ENCODE measurements around the gene CFAP53.
"Not testable (repeated sequence)": the region's sequence is repeated elsewhere in the genome, so short reads cannot be mapped to it uniquely, and the experiment has no call there.

CFAP53 gene

GRCh38 chr18:50266248-50266704 lies at the start of gene CFAP53:
Gene CFAP53, minus strand, starts transcription at chr18:50266495. Its CDS starts 91 bp downstream, at chr18:50266404.
- DNase-seq = peak; percentile 48 to 51

GRCh38 chr18:50315100-50315871 lies 49.0 kb upstream of the CFAP53 start:
- DNase-seq = no peak

GRCh38 chr18:50313873-50314460 lies 47.7 kb upstream of the CFAP53 start:
- DNase-seq = no peak

GRCh38 chr18:50313031-50313607 lies 46.8 kb upstream of the CFAP53 start:
- no peak for DNase-seq

- DNase-seq = no peak
These were observed 46.2 kb upstream of the CFAP53 start for GRCh38 chr18:50312296-50313030.

GRCh38 chr18:50311650-50312049 lies 45.4 kb upstream of the CFAP53 start:
- no peak for DNase-seq

GRCh38 chr18:50310080-50310479 lies 43.8 kb upstream of the CFAP53 start:
- DNase-seq = no peak

GRCh38 chr18:50308851-50309250 lies 42.6 kb upstream of the CFAP53 start:
- DNase-seq = not testable (repeated sequence)

- DNase-seq = peak; percentile 29 to 71
These were observed 41.6 kb upstream of the CFAP53 start for GRCh38 chr18:50307738-50308470.

- no peak for DNase-seq
These were observed 41.1 kb upstream of the CFAP53 start for GRCh38 chr18:50307400-50307737.

GRCh38 chr18:50306944-50307343 lies 40.6 kb upstream of the CFAP53 start:
- no peak for DNase-seq

- no peak for DNase-seq
These were observed 34.8 kb upstream of the CFAP53 start for GRCh38 chr18:50301074-50301473.

- DNase-seq = no peak
These were observed 33.5 kb upstream of the CFAP53 start for GRCh38 chr18:50299626-50300388.

- no peak for DNase-seq
These were observed 32.4 kb upstream of the CFAP53 start for GRCh38 chr18:50298443-50299284.

- peak; percentile 30 to 46 for DNase-seq
These were observed 31.5 kb upstream of the CFAP53 start for GRCh38 chr18:50297621-50298442.

GRCh38 chr18:50293039-50293438 lies 26.7 kb upstream of the CFAP53 start:
- DNase-seq = no peak

GRCh38 chr18:50289108-50289443 lies 22.8 kb upstream of the CFAP53 start:
- no peak for DNase-seq

GRCh38 chr18:50288348-50289107 lies 22.2 kb upstream of the CFAP53 start:
- not testable (repeated sequence) for DNase-seq

Measured in NCI-H2081 (cell line).